Panc1 (cell line): ENCODE data around the gene CLEC12A. TPM values are rescaled to one million over a fixed set of nuclear protein-coding genes. Genes with fewer than 3 reads are reported as not detected.

Source experiments
- ATAC-seq: fragments of 200-7000 bp; cut with Tn5 transposase; 2 replicates; pipeline ENCODE4 v1.9.1; 2020; ENCODE audit warnings: mild to moderate bottlenecking, moderate library complexity
- BruUV-seq: library from RNA; stranded (reverse); fragments of 400-500 nt; replicated peaks from 2 replicates; lab custom pipeline; 2021; lab: Mats Ljungman, UMichigan
- CTCF ChIA-PET: fragments of 300-600 bp; sonication (Branson Sonifier 250); formaldehyde crosslinking; loops from one replicate; lab custom pipeline; 2022; ENCODE audit warnings: antibody characterized with exemption; lab: Charles Lee
- POLR2A ChIA-PET: fragments of 300-600 bp; sonication (Branson Sonifier 250); formaldehyde crosslinking; loops from one replicate; lab custom pipeline; 2022; ENCODE audit warnings: antibody characterized with exemption; lab: Charles Lee
- DNase-seq: peaks from one replicate; pipeline ENCODE4 v3.0.0-alpha.2; 2010; ENCODE audit warnings: low read depth, low spot score
- H3K27ac ChIP-seq: 2 replicates; pipeline ENCODE4 v1.5.1; 2011; ENCODE audit warnings: mild to moderate bottlenecking, low read length, inconsistent platforms
- H3K27me3 ChIP-seq: fragments of 200-500 bp; sonication (Bioruptor generic); 2 replicates; pipeline ENCODE4 v1.6.0; 2014; ENCODE audit warnings: low read length, inconsistent platforms; ENCODE audit not compliant: control insufficient read depth, insufficient read depth
- H3K36me3 ChIP-seq: fragments of 200-500 bp; sonication (Bioruptor generic); 2 replicates; pipeline ENCODE4 v1.5.1; 2014; ENCODE audit warnings: inconsistent platforms, mild to moderate bottlenecking, low read length, moderate library complexity; ENCODE audit not compliant: control insufficient read depth, insufficient read depth
- H3K4me1 ChIP-seq: 2 replicates; pipeline ENCODE4 v1.5.1; 2011; ENCODE audit warnings: inconsistent platforms, mild to moderate bottlenecking, low read length, moderate library complexity; ENCODE audit not compliant: control insufficient read depth, insufficient read depth
- H3K4me3 ChIP-seq, 2 experiments: 2 replicates each; pipeline ENCODE4 v1.5.1; 2011 to 2012; ENCODE audit warnings: low read depth in 2 of 2, low read length in 2 of 2, mild to moderate bottlenecking in 2 of 2, inconsistent platforms in 1 of 2, moderate library complexity in 1 of 2
- H3K9me3 ChIP-seq: fragments of 200-500 bp; sonication (Bioruptor generic); 2 replicates; pipeline ENCODE4 v1.5.1; 2014; ENCODE audit warnings: low read depth, mild to moderate bottlenecking, inconsistent platforms, low read length, moderate library complexity; ENCODE audit not compliant: control insufficient read depth, insufficient read depth
- POLR2AphosphoS5 ChIP-seq: IDR thresholded peaks from 2 replicates; pipeline ENCODE4 v1.6.1; 2012; ENCODE audit warnings: mild to moderate bottlenecking, low read depth, low read length, moderate library complexity
- SIN3A ChIP-seq: IDR thresholded peaks from 2 replicates; pipeline ENCODE4 v1.6.1; 2012; ENCODE audit warnings: low read depth, mild to moderate bottlenecking, low read length, moderate library complexity, borderline replicate concordance; ENCODE audit not compliant: insufficient read depth
- TCF7L2 ChIP-seq: IDR thresholded peaks from 2 replicates; pipeline ENCODE4 v1.6.1; 2011; ENCODE audit warnings: mild to moderate bottlenecking, low read depth, low read length, inconsistent platforms
- in situ Hi-C: cut with HindIII; loops from 2 replicates; pipeline ENCODE4 v1.10.0; 2016; ENCODE audit warnings: low sequenced_read_pairs, low pct_unique_long_range_greater_than_20kb
- intact Hi-C: fragments of 100-400 bp; cut with micrococcal nuclease; formaldehyde crosslinking; loops from one replicate; pipeline ENCODE4 v1.10.0; 2022; ENCODE audit not compliant: unreplicated experiment
- total RNA-seq: library from RNA; stranded (reverse); gene quantifications from one replicate; pipeline ENCODE4 v1.2.1, GENCODE V29; 2021; ENCODE audit not compliant: unreplicated experiment
- TF ChIP-seq, protein P1 (sequence below), 2 experiments: IDR thresholded peaks; 2 replicates each; pipeline ENCODE4 v1.6.1; 2011 to 2012; ENCODE audit warnings: low read depth in 2 of 2, control low read depth in 1 of 2, low read length in 1 of 2, mild to moderate bottlenecking in 1 of 2, moderate library complexity in 1 of 2; ENCODE audit not compliant: insufficient read depth in 1 of 2
- TF ChIP-seq, protein P2 (sequence below): fragments of 450-650 bp; IDR thresholded peaks from 2 replicates; pipeline ENCODE4 v1.5.1; 2017; ENCODE audit warnings: mild to moderate bottlenecking

The CLEC12A gene
- total RNA-seq, 1 experiment from 2014 or later = not detected

DNA sequence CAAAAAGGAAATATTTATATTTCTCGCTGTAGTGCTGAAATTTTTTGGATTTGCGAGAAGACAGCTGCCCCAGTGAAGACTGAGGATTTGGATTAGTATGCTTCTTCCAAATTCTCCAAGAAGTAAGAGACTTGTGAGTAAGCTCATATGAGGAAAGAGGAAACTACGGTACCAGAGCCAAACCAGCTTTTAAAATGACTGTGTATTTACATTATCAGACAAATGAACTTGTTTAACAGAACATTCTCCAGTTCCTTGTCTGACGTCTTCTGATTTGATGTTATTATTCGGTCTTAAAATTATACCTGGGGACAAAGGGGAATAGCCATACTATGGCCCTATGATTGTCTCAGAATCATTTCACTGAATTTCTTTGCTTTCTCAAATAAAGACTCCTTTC, 47.2 kb downstream of the CLEC12A start:
- TF ChIP-seq TCF7L2 (no peak), POLR2AphosphoS5 (no peak), SIN3A (no peak)
- TF ChIP-seq, protein P1, sequence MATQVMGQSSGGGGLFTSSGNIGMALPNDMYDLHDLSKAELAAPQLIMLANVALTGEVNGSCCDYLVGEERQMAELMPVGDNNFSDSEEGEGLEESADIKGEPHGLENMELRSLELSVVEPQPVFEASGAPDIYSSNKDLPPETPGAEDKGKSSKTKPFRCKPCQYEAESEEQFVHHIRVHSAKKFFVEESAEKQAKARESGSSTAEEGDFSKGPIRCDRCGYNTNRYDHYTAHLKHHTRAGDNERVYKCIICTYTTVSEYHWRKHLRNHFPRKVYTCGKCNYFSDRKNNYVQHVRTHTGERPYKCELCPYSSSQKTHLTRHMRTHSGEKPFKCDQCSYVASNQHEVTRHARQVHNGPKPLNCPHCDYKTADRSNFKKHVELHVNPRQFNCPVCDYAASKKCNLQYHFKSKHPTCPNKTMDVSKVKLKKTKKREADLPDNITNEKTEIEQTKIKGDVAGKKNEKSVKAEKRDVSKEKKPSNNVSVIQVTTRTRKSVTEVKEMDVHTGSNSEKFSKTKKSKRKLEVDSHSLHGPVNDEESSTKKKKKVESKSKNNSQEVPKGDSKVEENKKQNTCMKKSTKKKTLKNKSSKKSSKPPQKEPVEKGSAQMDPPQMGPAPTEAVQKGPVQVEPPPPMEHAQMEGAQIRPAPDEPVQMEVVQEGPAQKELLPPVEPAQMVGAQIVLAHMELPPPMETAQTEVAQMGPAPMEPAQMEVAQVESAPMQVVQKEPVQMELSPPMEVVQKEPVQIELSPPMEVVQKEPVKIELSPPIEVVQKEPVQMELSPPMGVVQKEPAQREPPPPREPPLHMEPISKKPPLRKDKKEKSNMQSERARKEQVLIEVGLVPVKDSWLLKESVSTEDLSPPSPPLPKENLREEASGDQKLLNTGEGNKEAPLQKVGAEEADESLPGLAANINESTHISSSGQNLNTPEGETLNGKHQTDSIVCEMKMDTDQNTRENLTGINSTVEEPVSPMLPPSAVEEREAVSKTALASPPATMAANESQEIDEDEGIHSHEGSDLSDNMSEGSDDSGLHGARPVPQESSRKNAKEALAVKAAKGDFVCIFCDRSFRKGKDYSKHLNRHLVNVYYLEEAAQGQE (IDR thresholded peaks at IDR 0.05; ENCODE audit: insufficient read depth in 1 of 2, low read depth in 2 of 2, low read length in 1 of 2) = no peak
- TF ChIP-seq, protein P2, sequence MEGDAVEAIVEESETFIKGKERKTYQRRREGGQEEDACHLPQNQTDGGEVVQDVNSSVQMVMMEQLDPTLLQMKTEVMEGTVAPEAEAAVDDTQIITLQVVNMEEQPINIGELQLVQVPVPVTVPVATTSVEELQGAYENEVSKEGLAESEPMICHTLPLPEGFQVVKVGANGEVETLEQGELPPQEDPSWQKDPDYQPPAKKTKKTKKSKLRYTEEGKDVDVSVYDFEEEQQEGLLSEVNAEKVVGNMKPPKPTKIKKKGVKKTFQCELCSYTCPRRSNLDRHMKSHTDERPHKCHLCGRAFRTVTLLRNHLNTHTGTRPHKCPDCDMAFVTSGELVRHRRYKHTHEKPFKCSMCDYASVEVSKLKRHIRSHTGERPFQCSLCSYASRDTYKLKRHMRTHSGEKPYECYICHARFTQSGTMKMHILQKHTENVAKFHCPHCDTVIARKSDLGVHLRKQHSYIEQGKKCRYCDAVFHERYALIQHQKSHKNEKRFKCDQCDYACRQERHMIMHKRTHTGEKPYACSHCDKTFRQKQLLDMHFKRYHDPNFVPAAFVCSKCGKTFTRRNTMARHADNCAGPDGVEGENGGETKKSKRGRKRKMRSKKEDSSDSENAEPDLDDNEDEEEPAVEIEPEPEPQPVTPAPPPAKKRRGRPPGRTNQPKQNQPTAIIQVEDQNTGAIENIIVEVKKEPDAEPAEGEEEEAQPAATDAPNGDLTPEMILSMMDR = no peak
- no peaks in the 10 kb centered on the region for H3K27me3 ChIP-seq
- no TSS peak for BruUV-seq
- H3K4me3 ChIP-seq = no peak overlapping the region
- DNase-seq (no peak), ATAC-seq (no peak)
- no peaks in the 10 kb centered on the region for H3K36me3 ChIP-seq
- POLR2A ChIA-PET = no interaction called here
- no peaks in the 10 kb centered on the region for H3K4me1 ChIP-seq
- intact Hi-C loops (loop anchor here (10.0 kb wide), 1 partner anchor 264 kb away; no protein-coding TSS in a partner anchor), in situ Hi-C loops (no loop called here)
- CTCF ChIA-PET = no interaction called here
- no peaks in the 10 kb centered on the region for H3K9me3 ChIP-seq
- no peak overlapping the region for H3K27ac ChIP-seq

GRCh38 chr12:10021342-10021741, 50.1 kb downstream of the CLEC12A start:
- H3K4me1 ChIP-seq = no peaks in the 10 kb centered on the region
- no TSS peak for BruUV-seq
- no peaks in the 10 kb centered on the region for H3K36me3 ChIP-seq
- CTCF ChIA-PET = no interaction called here
- intact Hi-C loops = no loop called here
- DNase-seq = no peak
- no peaks in the 10 kb centered on the region for H3K9me3 ChIP-seq
- H3K27ac ChIP-seq = no peak overlapping the region
- in situ Hi-C loops = no loop called here
- POLR2A ChIA-PET = no interaction called here
- ATAC-seq = no peak
- H3K4me3 ChIP-seq = no peak overlapping the region
- no peaks in the 10 kb centered on the region for H3K27me3 ChIP-seq
- TF ChIP-seq SIN3A = no peak
- TF ChIP-seq, protein P1 (IDR thresholded peaks at IDR 0.05; ENCODE audit: insufficient read depth in 1 of 2, low read depth in 2 of 2, low read length in 1 of 2) = no peak
- no peak for TF ChIP-seq TCF7L2
- TF ChIP-seq, protein P2 = no peak
- TF ChIP-seq POLR2AphosphoS5 = no peak
